ENCODE measurements around the gene PBXIP1.
A peak's percentile ranks its signal among the peaks of the same experiment; 100 is the strongest.

PBXIP1 gene

GRCh38 chr1:154944401-154945159, 11.3 kb downstream of the PBXIP1 start:
- no peaks in the 10 kb centered on the region for H4K20me1 ChIP-seq (ENCODE audit: control insufficient read depth, insufficient read depth, low read depth, low read length)
- TF ChIP-seq EZH2phosphoT487 (IDR thresholded peaks at IDR 0.05; ENCODE audit: borderline replicate concordance, low read length), result no peak
- no peak for TF ChIP-seq CTCF (IDR thresholded peaks at IDR 0.05; ENCODE audit: low read depth, low read length, poor library complexity, severe bottlenecking)
- peaks cover 34% of the 10 kb centered on the region for H3K36me3 ChIP-seq (ENCODE audit: control insufficient read depth, low read length)
- H3K4me1 ChIP-seq (ENCODE audit: control insufficient read depth, low read length), result peaks cover 61% of the 10 kb centered on the region
- H3F3A ChIP-seq (ENCODE audit: control insufficient read depth, insufficient read depth), result peaks cover 17% of the 10 kb centered on the region
- H3K79me2 ChIP-seq (ENCODE audit: control insufficient read depth, low read length), result peaks cover 40% of the 10 kb centered on the region
- H3K9me3 ChIP-seq (ENCODE audit: control insufficient read depth, insufficient read depth, low read length), result no peaks in the 10 kb centered on the region
- H3K4me2 ChIP-seq (ENCODE audit: low read length), result peak overlapping the region; percentile 86
- peak overlapping the region; percentile 94 for H3K27ac ChIP-seq (ENCODE audit: low read depth, low read length)
- H3K9me2 ChIP-seq (replicated peaks; ENCODE audit: control insufficient read depth, low read length), result no peaks in the 10 kb centered on the region
- H3K27me3 ChIP-seq (ENCODE audit: control insufficient read depth, low read length), result no peaks in the 10 kb centered on the region
- peak overlapping the region; percentile 83 for H3K4me3 ChIP-seq (ENCODE audit: low read length)

GRCh38 chr1:154943649-154944400, 12.1 kb downstream of the PBXIP1 start:
- Histone ChIP-seq H3K79me2 (ENCODE audit: control insufficient read depth, low read length) (peaks cover 48% of the 10 kb centered on the region), H3K9me3 (ENCODE audit: control insufficient read depth, insufficient read depth, low read length) (no peaks in the 10 kb centered on the region), H3K4me1 (ENCODE audit: control insufficient read depth, low read length) (peaks cover 69% of the 10 kb centered on the region), H3K36me3 (ENCODE audit: control insufficient read depth, low read length) (peaks cover 34% of the 10 kb centered on the region), H4K20me1 (ENCODE audit: control insufficient read depth, insufficient read depth, low read depth, low read length) (no peaks in the 10 kb centered on the region), H3K9me2 (replicated peaks; ENCODE audit: control insufficient read depth, low read length) (no peaks in the 10 kb centered on the region), H3K27me3 (ENCODE audit: control insufficient read depth, low read length) (no peaks in the 10 kb centered on the region), H3K27ac (ENCODE audit: low read depth, low read length) (peak overlapping the region; percentile 94), H3K4me2 (ENCODE audit: low read length) (peak overlapping the region; percentile 86), H3F3A (ENCODE audit: control insufficient read depth, insufficient read depth) (peaks cover 20% of the 10 kb centered on the region), H3K4me3 (ENCODE audit: low read length) (peak overlapping the region; percentile 83)
- TF ChIP-seq CTCF (IDR thresholded peaks at IDR 0.05; ENCODE audit: low read depth, low read length, poor library complexity, severe bottlenecking) (peak; percentile 97), EZH2phosphoT487 (IDR thresholded peaks at IDR 0.05; ENCODE audit: borderline replicate concordance, low read length) (no peak)

- Histone ChIP-seq H3K4me1 (ENCODE audit: control insufficient read depth, low read length) (peaks cover 84% of the 10 kb centered on the region), H3K27ac (ENCODE audit: low read depth, low read length) (peak overlapping the region; percentile 94), H3F3A (ENCODE audit: control insufficient read depth, insufficient read depth) (peaks cover 37% of the 10 kb centered on the region)
Measured at GRCh38 chr1:154941333-154942013, 14.4 kb downstream of the PBXIP1 start.

More at GRCh38 chr1:154941333-154942013, 14.4 kb downstream of the PBXIP1 start:
- H3K36me3 ChIP-seq (ENCODE audit: control insufficient read depth, low read length), result peaks cover 31% of the 10 kb centered on the region
- no peaks in the 10 kb centered on the region for H4K20me1 ChIP-seq (ENCODE audit: control insufficient read depth, insufficient read depth, low read depth, low read length)
- H3K27me3 ChIP-seq (ENCODE audit: control insufficient read depth, low read length), result no peaks in the 10 kb centered on the region
- peaks cover 55% of the 10 kb centered on the region for H3K79me2 ChIP-seq (ENCODE audit: control insufficient read depth, low read length)
- no peaks in the 10 kb centered on the region for H3K9me2 ChIP-seq (replicated peaks; ENCODE audit: control insufficient read depth, low read length)
- H3K9me3 ChIP-seq (ENCODE audit: control insufficient read depth, insufficient read depth, low read length), result no peaks in the 10 kb centered on the region
- no peak for TF ChIP-seq CTCF (IDR thresholded peaks at IDR 0.05; ENCODE audit: low read depth, low read length, poor library complexity, severe bottlenecking)
- no peak for TF ChIP-seq EZH2phosphoT487 (IDR thresholded peaks at IDR 0.05; ENCODE audit: borderline replicate concordance, low read length)
- H3K4me2 ChIP-seq (ENCODE audit: low read length), result peak overlapping the region; percentile 86
- H3K4me3 ChIP-seq (ENCODE audit: low read length), result peak overlapping the region; percentile 83

All from DOHH2 (cell line).